SK-N-MC (cell line): ENCODE measurements around the gene BICC1.

ENCODE experiments used
- EZH2 ChIP-seq: fragments of 200-600 bp; sonication (generic); IDR thresholded peaks from one replicate; pipeline ENCODE4 v1.6.1; 2017; ENCODE audit warnings: antibody characterized with exemption
- FOXP2 ChIP-seq: optimal IDR thresholded peaks from 2 replicates; pipeline ENCODE3; 2011; ENCODE audit warnings: mild to moderate bottlenecking, moderate library complexity; ENCODE audit not compliant: insufficient read depth; ENCODE audit errors: extremely low read length, control extremely low read depth
- POLR2AphosphoS5 ChIP-seq: IDR thresholded peaks from 2 replicates; pipeline ENCODE4 v1.6.1; 2012; ENCODE audit warnings: mild to moderate bottlenecking, low read depth, low read length, borderline replicate concordance

DNA sequence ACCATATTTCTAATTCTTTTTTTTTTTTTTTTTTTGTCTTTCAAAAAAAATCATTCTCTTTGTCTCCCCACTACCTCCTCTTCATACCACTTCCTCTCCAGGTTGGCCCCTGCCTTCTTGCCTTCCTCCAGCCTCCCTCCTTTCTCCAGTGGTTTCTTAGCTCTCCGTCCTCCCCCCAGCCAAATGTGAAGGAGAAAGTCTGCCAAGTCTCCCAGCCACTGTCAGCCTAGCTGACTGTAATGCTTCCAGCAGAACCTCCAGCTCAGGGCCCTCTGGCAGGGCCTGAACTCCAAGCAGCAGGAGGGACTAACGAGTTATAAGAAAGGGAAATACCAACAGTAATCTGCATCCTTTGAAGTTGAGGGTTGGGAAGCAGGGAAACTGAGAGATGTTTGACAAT lies 35.5 kb upstream of the BICC1 start:
- no peak for TF ChIP-seq POLR2AphosphoS5
- TF ChIP-seq EZH2 = no peak
- no peak for TF ChIP-seq FOXP2
